T-helper 2 cell treated with Interferon-gamma antibody and Interleukin-4, amounts not matched to agents 100 ng/mL and 5 ng/mL, for 36 hours (primary cell): ENCODE measurements around the gene IFI44L. TPM values are rescaled to one million over a fixed set of nuclear protein-coding genes. Genes with fewer than 3 reads are reported as not detected.

Experiments
- intact Hi-C: fragments of 100-400 bp; cut with micrococcal nuclease; formaldehyde crosslinking; loops from one replicate; pipeline ENCODE4 v1.15.1; 2023
- total RNA-seq: library from RNA; stranded (reverse); gene quantifications from 2 replicates; pipeline ENCODE4 v1.2.3, GENCODE V29; 2022

IFI44L gene
- 50.8 and 53.9 TPM in 2 replicates for total RNA-seq

DNA sequence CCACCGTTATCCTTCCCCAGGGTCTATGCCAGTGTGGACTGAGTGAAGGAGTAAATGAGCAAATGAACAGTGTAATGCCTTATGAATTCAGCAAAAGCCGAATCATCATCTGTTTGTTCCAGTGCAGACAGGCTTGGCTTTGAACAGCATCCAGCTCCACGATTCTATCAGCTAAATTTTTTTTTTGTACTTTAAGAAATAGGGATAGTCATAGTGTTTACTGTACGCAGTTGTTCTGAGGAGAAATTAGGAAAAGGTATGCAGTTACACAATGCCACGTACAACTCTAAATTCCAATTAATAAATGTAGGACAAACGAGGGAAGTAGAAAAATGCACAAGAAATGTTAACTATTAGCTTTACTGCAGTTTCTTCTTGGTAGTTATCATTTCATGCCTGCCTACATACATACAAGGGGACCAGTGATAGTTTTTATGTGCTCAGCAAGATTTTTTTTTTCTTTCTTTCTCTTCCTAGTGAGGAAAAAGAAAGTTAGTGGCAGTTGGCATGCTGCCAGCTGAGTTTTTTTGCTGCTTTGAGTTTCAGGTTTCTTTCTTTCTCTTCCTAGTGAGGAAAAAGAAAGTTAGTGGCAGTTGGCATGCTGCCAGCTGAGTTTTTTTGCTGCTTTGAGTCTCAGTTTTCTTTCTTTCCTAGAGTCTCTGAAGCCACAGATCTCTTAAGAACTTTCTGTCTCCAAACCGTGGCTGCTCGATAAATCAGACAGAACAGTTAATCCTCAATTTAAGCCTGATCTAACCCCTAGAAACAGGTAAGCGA lies at the start of gene IFI44L:
Gene IFI44L (plus strand): TSS at position 646 of the 777 bp plus-strand sequence. CDS start 7,468 bp downstream, outside the sequence.
- intact Hi-C loops, result loop anchor here (1.0 to 10.0 kb wide), 3 partner anchors 29 to 645 kb away; partner anchors contain the start of genes FUBP1 and IFI44

DNA sequence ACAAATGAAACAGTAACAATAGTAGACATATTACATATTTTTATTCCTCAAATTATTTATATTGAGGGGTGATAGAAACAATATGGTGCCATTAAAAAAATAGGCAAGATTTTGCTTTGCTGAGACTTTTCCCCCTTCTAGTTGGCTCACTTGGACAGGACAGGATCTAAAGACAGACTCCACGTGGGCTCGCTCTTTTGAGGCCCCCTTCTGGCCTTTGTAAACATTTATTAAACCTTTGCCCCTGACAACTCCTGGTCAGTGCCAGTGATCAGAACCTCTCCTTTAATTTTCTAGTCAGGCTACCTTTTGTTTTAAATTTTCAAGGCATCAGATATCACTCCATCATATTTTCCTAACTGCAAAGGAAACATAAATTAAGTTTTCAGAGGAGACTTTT lies 49.7 kb upstream of the IFI44L start:
- intact Hi-C loops, result no loop called here

DNA sequence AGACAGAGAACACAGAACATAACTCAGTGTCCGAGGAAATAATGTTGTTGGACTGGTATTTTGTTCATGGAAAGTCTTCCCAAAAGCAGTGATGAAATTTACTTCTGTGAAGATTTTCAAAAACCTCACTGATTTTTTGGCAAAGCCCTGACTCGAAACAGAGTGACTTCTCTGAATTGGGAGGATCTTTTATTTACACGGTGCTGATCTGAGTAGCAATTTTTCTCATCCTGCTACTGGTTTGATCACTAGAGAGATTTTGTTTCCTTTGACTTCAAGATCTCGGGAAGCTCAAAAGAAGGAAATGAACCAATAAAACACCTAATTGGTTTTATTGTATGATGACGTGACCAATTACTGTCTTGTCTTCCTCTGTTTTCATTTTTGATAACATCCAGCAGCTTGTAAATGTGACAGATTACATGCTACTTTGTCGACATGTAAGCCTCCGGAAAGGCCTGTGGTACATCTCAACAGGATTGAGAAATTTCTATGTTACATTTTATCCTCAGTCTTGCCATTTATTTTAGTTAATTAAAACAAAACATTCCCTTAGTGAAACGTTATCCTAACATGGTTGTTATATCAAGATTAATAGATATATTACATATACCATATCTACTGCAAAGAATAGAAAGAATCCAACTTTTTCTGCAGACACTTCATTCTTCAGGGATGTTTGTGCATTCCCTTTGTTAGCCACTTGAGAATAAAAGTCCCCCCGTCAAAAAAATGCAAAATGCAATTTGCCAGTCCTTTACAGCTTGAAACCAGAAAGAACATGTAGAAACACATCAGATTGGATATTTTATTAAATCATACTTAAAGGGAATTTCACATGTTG lies 42.8 kb upstream of the IFI44L start:
- intact Hi-C loops, result no loop called here

DNA sequence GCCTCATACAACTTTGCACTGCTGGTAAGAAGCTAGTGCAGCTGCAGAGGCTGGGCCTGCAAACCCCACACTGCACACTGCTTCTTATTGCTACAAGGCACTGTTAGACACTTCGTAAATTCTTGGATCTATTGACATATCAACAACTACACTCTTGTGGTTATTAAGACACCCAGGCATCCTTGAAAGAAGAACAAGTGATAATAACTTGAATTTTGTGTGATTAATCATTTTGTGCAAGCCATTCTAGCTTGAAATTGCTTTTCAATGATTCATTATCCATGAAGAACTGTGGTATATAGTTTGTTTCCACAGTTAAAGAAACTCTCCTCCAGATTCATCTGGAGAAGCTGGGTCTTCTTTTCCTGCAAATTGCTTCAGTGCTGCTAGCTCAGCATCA lies 33.7 kb upstream of the IFI44L start:
- intact Hi-C loops, result no loop called here

DNA sequence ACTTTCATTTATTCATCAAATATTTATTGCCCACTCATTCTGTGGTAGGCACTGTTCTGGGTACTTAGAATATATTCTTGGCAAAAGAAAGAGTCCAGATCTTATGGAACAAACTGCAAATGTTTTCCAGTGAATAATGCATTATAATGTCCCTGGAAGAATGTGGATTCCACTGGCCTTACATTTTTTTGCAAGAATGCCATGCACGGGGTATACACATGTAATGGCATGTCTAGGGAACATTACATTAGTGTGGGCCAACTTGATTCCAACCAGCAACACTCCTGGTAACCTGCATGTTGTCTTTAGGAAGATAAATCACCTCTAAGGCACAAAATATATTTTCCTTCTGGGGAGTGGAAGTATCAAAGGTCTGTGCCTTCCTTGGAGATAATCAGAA lies 33.0 kb upstream of the IFI44L start:
- intact Hi-C loops, result no loop called here

DNA sequence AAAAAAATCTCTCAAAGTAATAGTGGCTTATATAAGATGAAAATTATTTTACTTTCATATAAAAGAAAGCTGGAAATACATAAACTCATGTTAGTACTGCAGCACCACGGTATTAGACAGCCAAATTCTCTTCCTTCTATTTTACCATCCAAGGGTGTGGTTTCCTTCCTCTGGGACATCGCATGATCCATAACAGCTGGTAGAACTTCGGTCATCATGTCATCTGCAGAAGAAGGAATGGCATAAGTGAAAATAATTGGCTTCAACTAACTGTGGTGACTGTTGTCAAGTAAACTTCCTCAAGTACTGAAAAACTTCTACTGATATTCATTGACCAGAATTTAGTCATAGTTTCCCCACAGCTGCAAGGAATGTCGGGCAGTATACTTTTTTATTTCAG lies 28.3 kb upstream of the IFI44L start:
- intact Hi-C loops, result no loop called here

DNA sequence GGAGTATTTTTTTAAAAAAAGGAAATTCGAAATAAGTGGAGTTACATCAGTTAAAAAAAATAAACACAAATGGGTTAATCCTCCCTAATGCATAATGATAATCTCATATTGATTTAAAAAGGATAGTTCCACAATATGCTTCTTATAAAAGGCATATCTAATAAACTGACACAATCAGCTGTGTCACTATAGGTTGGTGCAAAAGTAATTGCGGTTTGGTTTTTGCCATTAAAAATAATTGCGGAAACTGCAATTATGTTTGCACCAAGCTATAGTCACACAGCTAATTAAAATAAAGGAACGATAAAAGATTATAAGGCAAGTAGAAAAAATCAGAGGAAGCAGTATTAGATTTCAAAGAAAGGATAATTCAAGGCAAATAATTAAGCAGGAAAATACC lies 21.0 kb upstream of the IFI44L start:
- intact Hi-C loops, result no loop called here

DNA sequence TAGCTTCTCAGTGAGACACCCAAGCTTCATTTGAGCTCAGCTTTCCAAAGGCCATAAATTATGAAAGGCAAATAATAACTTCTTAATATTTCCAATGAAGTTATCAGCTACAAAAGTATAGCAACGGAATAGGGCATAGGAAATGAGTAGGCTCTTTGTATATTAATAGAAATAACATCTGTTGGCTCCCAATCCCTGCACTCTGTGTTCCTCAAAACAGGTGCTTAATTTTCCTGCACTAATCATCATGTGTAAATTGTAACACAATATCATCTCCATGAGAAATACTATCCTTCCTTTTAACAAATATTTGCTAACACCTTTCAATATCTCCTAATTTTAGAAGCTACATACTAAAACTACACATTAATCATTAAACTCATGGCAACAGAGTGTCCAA lies 19.2 kb upstream of the IFI44L start:
- intact Hi-C loops, result no loop called here

DNA sequence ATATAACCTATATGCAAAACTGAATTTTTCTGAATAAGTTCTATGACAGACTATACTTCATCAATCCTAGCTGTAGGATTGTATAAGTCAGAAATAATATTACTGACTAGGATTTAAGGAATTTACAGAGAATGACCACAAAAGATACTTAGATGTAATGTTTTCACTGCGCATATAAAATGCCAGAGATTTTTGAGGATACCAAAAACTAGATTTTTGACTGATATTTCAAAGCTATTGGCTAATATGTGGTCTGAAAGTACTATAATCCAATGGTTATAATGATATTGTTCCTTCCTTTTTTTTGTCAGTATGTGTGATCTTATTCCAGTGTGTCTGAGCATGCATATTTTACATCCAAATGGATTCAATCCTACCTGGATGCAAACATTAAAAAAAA lies 17.0 kb upstream of the IFI44L start:
- intact Hi-C loops, result no loop called here

DNA sequence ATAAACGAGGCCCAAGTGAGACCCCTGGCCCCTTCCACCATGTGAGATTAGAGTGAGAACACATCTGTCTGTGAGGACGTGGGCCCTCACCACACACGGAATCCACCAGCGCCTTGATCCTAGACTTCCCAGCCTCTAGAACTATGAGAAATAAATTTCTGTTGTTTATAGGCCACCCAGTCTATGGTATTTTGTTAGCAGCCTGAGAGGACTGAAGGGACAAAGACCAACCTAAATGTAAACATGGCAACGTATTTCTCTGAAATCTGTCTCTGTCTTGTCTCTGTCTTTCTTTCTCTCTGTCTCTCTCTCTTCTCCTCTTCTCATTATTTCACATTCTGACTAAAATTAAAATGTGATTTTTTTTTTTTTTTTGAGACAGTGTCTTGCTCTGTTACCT lies 15.6 kb upstream of the IFI44L start:
- intact Hi-C loops, result no loop called here

DNA sequence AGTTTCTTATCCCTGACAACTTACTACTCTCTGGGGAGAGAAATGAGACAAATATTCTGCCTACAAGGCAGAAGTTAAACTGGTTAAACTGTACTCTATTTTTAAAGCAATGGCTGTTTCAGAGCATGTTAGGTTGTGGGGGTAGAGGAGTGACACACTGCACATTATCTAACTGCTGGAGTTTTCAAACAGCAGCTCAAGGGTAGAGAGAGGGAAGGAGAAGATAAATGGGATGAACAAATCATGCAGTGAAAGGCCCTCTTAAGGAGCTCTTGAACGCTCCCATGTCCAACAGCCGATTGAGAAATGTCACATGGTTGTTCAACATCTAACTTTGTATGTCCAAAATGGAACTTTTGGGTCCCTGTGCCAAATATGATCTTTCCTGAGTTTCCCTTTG lies 14.0 kb upstream of the IFI44L start:
- intact Hi-C loops, result loop anchor here (2.0 kb wide), 1 partner anchor 475 kb away; no protein-coding TSS in a partner anchor

DNA sequence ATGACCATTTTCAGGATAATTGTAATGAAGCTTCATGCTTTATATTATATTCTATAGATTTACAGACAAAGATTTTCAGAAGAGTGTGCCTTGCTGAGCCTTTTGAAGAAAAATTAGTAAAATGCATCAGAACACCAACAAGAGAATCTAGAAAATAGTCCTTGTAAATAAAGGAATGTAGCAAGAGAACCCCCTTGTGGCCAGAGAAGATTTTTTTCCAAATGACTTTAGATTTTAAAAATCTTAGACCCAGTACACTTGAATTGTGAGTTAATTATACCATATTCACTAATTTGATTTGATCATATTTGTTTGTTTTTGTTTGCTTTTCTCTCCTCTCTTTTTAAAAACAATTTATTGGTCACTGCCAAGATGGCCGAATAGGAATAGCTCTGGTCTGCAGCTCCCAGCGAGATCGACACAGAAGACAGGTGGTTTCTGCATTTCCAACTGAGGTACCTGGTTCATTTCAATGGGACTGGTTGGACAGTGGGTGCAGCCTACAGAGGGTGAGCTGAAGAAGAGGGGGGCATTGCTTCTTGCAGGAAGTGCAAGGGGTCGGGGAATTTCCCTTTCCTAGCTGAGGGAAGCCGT lies 12.8 kb upstream of the IFI44L start:
- intact Hi-C loops, result loop anchor here (2.0 kb wide), 1 partner anchor 477 kb away; no protein-coding TSS in a partner anchor

DNA sequence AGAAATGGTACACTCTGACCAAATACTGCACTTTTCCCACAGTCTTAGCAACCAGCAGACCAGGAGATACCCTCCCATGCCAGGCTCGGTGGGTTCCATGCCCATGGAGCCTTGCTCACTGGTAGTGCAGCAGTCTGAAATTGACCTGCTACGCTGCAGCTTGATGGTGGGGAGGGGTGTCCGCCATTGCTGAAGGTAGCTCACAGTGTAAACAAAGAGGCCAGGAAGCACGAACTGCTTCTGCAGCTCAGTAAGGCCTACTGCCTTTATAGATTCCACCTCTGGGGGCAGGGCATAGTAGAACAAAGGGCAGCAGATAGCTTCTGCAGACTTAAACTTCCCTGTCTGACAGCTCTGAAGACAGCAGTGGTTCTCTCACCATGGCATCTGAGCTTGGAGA lies 12.3 kb upstream of the IFI44L start:
- intact Hi-C loops, result loop anchor here (2.0 kb wide), 1 partner anchor 477 kb away; no protein-coding TSS in a partner anchor

DNA sequence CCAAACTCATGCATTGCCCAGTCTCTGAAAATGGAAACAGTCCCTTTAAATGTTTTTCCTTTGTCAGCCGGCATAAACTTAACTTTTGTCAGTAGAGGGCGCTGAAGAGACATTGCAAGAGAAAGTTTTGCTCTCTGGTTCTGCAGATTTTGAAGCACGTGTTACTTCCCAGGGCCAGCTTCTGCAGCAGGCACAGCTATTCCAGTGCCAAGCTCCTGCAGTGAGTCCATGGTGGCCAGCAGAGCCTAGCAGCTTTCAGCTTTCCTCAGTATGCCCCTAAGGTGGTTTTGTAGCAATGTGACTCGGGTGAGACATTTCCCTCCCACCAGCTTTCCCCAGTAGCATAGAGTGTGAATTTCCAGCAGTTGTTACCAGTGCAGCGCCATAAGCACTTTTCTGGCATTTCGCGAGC lies 2.6 kb upstream of the IFI44L start:
- intact Hi-C loops, result loop anchor here (1.0 to 5.0 kb wide), 3 partner anchors 59 to 735 kb away; no protein-coding TSS in a partner anchor

DNA sequence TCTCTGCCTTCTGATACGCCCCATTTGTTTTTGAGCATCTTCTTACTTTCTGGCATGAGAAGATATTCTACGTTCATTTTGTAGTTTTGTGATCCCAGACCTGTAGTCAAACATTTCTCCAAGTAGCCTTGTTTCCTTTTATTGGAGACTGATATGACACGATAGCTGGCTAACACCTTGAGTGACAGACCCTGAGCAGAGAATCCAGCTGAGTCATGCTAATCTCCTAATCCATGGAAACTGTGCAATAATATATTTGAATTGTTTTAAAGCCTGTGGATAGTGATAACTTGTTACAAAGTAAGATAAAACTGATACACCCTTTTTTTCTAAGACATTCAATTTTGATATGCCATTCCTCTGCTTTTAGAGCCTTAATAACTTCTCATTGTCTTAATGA lies 1.2 kb upstream of the IFI44L start:
- intact Hi-C loops, result loop anchor here (5.0 kb wide), 1 partner anchor 218 kb away; no protein-coding TSS in a partner anchor

DNA sequence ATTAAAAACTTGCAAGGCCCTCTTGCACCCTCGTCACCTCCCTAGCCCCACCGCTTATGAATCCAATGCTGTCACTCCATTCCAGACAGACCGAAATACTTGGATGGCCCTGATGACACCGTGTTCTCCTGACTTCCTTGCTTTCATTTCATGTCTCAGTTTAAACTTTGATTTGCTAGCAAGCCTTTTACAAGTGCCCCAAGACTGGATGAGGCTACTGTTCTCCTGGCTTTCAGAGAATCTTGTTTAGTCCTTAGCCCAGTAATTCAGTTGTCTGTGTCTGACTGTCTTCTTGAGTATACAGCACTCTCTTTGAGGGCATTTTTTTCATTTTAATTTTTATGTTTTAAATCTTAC lies 824 bp upstream of the IFI44L start:
- intact Hi-C loops, result loop anchor here (5.0 kb wide), 1 partner anchor 218 kb away; no protein-coding TSS in a partner anchor

DNA sequence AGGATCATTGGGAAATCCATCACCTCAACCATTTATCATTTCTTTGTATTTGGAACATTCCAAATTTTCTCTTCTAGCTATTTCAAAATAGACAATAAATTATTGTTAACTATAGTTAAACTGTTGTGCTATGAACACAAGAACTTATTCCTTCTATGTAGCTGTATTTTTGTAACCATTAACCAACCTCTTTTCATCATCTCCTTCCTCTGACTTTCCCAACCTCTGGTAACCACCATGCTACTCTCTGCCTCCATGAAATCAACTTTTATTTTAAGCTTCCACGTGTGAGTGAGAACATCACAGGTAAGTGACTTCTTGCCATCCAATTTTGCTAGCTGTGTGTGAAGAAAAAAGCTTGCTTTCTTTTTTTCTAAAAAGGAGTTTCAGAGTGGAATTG lies 418 bp downstream of the IFI44L start:
- intact Hi-C loops, result loop anchor here (1.0 to 10.0 kb wide), 3 partner anchors 29 to 646 kb away; partner anchors contain the start of genes DNAJB4, FUBP1 and IFI44

DNA sequence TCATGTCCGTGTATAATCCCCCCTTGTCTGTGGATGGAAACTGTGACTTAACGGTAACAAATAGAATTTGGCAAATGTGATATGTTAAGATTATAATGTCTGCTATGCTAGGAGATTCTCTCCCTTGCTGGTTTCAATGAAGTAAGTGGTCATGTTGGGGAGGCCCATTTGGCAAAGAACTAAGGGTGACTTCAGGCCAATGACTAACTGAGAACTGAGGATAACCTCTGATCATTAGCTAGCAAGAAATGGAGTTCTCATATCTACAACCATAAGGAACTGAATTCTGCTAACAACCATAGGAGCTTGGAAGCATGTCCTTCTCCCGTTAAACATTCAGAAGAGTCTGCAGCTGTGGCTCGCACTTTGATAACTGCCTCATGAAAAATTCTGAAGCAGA lies 2.3 kb downstream of the IFI44L start:
- intact Hi-C loops, result loop anchor here (10.0 kb wide), 1 partner anchor 648 kb away; the partner anchor contains the start of gene FUBP1

DNA sequence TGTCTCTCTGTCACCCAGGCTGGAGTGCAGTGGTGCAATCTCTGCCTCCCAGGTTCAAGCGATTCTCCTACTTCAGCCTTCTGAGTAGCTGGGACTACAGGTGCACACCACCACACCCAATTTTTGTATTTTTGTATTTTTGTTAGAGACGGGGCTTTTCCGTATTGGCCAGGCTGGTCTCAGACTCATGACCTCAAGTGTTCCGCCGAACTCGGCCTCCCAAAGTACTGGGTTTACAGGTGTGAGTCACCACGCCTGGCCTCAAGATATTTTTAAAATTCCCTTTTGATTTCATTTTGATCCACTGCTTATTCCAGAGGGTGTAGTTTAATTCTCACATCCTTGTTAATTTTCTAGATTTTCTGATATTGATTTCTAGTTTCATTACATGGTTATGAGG lies 3.8 kb downstream of the IFI44L start:
- intact Hi-C loops, result loop anchor here (10.0 kb wide), 1 partner anchor 649 kb away; the partner anchor contains the start of gene FUBP1

DNA sequence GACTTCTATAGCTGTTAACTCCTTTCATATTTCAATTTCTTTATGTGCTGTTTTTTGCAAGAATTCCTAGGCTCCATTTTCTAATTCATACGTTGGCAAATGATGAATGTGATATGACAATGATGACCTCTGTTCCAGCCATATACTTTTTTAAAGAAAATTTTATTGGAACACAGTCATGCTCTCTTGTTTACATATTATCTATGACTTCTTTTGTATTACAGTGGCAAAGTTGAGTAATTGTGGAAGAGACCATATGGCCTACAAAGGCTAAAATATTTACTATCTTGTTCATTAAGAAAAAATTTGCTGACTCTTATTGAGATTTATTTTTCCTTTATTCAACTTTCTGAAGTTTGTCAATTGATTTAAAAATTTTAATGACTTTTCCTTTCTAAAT lies 7.1 kb downstream of the IFI44L start:
- intact Hi-C loops, result loop anchor here (10.0 kb wide), 1 partner anchor 653 kb away; the partner anchor contains the start of gene FUBP1

DNA sequence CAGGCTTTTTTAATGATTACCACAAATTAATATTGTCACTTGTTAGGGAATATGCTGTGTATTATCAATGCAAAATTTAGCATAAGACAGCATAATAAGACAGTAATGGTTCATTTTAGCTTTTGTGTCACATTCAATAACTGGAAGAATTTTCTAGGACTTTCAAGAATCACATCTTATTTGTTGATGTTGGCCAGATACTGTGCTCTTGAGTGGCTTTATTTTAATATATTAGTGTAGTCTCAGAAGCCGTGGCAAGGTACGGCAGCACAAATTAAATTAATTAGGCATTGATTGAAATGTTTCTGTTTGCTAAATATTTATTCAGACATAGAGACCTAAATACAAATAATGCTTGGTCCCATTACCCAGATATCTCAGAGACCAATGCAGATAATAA lies 10.4 kb downstream of the IFI44L start:
- intact Hi-C loops, result no loop called here
